HCT116 (cell line): ENCODE results near the gene UBXN11.

Experiments
- CTCF ChIP-seq, 3 experiments: fragments of 200-600 bp in 1 of 3; sonication (generic) in 1 of 3; IDR thresholded peaks in 2 of 3; conservative IDR thresholded peaks in 1 of 3; 2 replicates each; pipeline ENCODE4 v1.5.1; 2012 to 2017; ENCODE audit warnings: low read depth in 2 of 3, low read length in 2 of 3, antibody characterized with exemption in 1 of 3, borderline replicate concordance in 1 of 3, control low read depth in 1 of 3, mild to moderate bottlenecking in 1 of 3, mixed read lengths in 1 of 3, mixed run types in 1 of 3, moderate library complexity in 1 of 3; ENCODE audit not compliant: insufficient read depth in 1 of 3
- POLR2A ChIP-seq: IDR thresholded peaks from 2 replicates; pipeline ENCODE4 v1.7.0; 2011; ENCODE audit warnings: borderline replicate concordance; ENCODE audit not compliant: insufficient read depth, insufficient read length; ENCODE audit errors: extremely low read depth
- SRF ChIP-seq: IDR thresholded peaks from 2 replicates; pipeline ENCODE4 v1.6.1; 2012; ENCODE audit warnings: low read depth
- ZNF274 ChIP-seq: fragments of 200-500 bp; sonication (Bioruptor generic); IDR thresholded peaks from 2 replicates; pipeline ENCODE4 v1.6.1; 2014; ENCODE audit warnings: mild to moderate bottlenecking, low read depth, low read length, inconsistent platforms
- TF ChIP-seq, protein P1 (sequence below): IDR thresholded peaks from 2 replicates; pipeline ENCODE4 v1.6.1; 2012

DNA sequence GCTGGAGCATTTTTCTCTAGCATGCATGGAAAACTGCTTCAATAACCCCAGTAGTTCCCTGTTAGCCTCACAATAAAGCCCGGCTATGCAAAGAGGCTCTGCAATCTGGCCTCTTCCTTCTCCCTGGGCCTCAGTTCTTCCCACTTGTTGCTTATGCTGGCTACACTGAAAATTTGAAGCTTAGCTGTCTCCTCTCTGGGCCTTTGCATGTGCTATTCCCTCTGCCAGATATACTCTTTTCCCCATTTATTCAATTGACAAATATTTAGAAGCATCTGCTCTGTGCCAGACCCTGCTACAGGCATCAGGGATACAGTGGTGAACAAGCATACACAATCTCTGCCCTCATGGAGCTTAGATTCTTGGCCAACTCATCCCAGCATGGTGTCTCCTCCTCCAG is 32.2 kb upstream of the UBXN11 start:
- TF ChIP-seq CTCF (IDR thresholded peaks at IDR 0.05 in 2 of 3, conservative IDR thresholded peaks at IDR 0.05 in 1 of 3; ENCODE audit: borderline replicate concordance in 1 of 3, insufficient read depth in 1 of 3, low read depth in 2 of 3, low read length in 2 of 3) (no peak), ZNF274 (no peak), POLR2A (no peak), SRF (no peak)
- TF ChIP-seq, protein P1, sequence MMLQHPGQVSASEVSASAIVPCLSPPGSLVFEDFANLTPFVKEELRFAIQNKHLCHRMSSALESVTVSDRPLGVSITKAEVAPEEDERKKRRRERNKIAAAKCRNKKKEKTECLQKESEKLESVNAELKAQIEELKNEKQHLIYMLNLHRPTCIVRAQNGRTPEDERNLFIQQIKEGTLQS, result no peak
